ENCODE data around the gene KCNMB1.

DNA sequence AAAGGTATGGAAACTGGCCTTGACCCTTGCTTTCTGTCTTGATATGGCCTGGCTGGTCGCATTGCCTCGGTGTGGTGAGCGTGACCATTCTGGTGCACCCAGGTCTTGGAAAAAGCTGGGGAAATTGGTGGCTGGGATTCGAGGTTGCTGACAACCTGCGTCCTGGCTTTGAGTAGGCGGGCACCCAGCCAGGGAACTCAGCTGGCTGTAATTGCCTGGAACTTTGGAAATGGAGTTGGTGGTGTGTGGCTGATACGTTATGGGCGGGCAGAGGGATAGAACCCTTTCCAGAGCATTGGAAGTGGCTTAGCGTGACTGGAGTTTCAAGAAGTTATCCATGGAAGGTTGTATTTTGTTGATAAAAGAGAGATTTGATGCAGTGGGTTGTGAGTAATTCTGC is 35.2 kb downstream of the KCNMB1 start:
- TF ChIP-seq CTCF (IDR thresholded peaks at IDR 0.05; ENCODE audit: low read length) (no peak), EZH2phosphoT487 (IDR thresholded peaks at IDR 0.05; ENCODE audit: low read length) (no peak), EZH2 (optimal IDR thresholded peaks at IDR 0.05; ENCODE audit: low read depth, low read length) (no peak)

All from MM.1S (cell line).